HAP-1 (cell line): ENCODE data around the gene PNPLA2.

Experiments
- DNase-seq, 2 experiments: peaks; one replicate each; pipeline ENCODE4 v3.0.0-alpha.2; 2016 to 2020; ENCODE audit warnings: low spot score in 2 of 2
- H3K27me3 ChIP-seq: fragments of 250-450 bp; sonication (Bioruptor Pico); 2 replicates; pipeline ENCODE4 v1.5.1; 2020; ENCODE audit warnings: low read depth, mild to moderate bottlenecking, moderate library complexity
- H3K36me3 ChIP-seq: fragments of 250-450 bp; sonication (Bioruptor Pico); replicated peaks from 2 replicates; pipeline ENCODE4 v1.5.1; 2020; ENCODE audit warnings: mild to moderate bottlenecking
- H3K4me1 ChIP-seq: fragments of 250-450 bp; sonication (Bioruptor Pico); 2 replicates; pipeline ENCODE4 v1.5.1; 2020; ENCODE audit warnings: mild to moderate bottlenecking
- H3K4me3 ChIP-seq: fragments of 250-450 bp; sonication (Bioruptor Pico); 2 replicates; pipeline ENCODE4 v1.5.1; 2020; ENCODE audit warnings: mild to moderate bottlenecking, moderate library complexity
- H3K9me3 ChIP-seq: fragments of 250-450 bp; sonication (Bioruptor Pico); 2 replicates; pipeline ENCODE4 v1.5.1; 2020; ENCODE audit warnings: mild to moderate bottlenecking, moderate library complexity
- in situ Hi-C: fragments of 300-500 bp; cut with MboI; formaldehyde crosslinking; loops from 3 replicates; pipeline ENCODE4 v1.14.3; 2020; ENCODE audit warnings: low sequenced_read_pairs, inconsistent platforms, mixed read lengths

PNPLA2 gene

DNA sequence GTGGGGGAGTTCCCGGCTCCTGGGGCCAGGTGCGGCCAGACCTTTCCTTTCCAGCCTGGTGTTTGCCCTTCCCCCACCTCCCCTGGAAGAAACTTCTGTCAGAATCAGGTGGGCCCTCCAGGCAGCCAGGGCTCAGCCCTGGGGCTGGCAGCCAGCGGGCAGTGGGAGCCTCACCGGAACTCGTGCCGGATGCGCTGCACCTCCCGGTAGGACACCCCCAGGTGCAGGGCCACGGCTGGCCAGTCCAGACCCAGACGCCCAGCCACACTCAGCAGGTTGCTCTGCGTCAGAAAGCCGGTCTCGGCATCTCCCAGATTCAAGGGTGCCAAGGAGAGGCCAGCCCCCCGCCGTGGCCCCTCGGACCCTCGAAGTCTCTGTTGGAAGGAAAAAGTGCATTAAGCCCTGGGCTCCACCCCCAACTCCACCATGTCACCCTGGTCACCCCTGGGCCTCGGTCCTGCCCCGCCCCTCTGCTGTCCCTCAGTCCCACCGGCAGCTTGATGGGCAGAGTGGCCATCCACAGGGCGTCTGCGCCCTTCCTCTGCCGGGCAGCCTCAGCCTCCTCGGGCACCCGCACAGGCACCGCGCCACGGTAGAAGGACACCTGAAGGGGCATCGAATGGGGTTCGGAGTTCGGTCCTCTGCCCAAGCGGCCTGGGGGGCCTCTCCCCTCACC lies 18.9 kb upstream of the PNPLA2 start:
- in situ Hi-C loops = no loop called here
- H3K27me3 ChIP-seq = no peaks in the 10 kb centered on the region
- peaks cover 18% of the 10 kb centered on the region for H3K4me1 ChIP-seq
- no peak overlapping the region for H3K4me3 ChIP-seq
- H3K36me3 ChIP-seq = peaks cover 36% of the 10 kb centered on the region
- H3K9me3 ChIP-seq = no peaks in the 10 kb centered on the region
- DNase-seq = no peak

DNA sequence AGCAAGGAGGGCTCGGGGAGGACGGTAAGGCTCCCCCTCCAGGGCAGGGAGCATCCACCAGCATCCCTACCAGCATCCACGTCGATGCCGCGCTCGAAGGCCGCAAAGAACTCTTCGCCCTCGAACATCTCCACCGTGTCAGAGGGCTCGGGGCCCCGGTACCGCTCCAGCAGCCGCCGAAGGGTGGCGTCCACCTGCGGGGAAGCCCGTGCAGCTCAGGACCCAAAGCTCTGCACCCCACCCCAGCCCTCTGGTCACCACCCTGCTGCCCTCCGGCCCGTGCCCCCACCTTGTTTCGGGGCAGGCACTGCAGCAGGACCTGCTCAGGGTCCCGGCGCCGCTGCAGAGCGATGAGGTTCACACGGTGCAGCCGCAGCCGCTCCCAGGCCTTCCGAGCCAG lies 18.2 kb upstream of the PNPLA2 start:
- DNase-seq = no peak
- Histone ChIP-seq H3K36me3 (peaks cover 36% of the 10 kb centered on the region), H3K9me3 (no peaks in the 10 kb centered on the region), H3K4me1 (peaks cover 19% of the 10 kb centered on the region), H3K4me3 (no peak overlapping the region), H3K27me3 (no peaks in the 10 kb centered on the region)
- in situ Hi-C loops = no loop called here

DNA sequence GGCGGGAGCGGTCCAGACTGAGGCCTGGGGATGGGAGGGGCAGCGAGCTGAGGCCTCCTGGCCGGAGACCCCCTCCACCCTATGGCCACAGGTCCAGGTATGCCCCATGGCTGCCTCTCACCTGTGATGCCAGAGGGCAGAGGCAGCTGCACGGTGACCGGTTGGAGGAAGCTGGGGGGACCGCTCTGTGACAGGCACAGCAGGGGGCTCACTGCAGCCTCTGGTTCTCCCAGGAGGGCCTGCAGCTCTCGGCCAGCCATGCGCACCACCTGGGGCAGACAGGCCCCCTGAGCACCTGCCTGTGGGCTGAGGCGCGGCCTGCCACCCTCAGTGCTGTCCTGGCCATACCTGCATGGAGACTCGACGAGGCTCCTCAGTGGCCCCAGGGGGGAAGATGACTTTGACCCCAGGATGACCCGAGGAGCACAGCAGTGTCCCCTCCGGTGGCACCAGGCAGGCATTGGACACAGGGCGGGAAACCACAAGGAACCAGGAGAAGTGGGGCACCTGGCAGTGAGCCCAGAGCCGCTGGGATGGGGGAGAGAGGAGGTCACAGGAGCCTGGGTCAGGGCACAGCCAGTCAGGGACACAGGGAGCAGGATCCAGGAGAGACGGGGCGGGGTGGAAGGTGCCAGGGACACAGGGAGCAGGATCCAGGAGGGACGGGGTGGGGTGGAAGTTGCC lies 17.5 kb upstream of the PNPLA2 start:
- peaks cover 36% of the 10 kb centered on the region for H3K36me3 ChIP-seq
- in situ Hi-C loops = no loop called here
- H3K4me1 ChIP-seq = peaks cover 18% of the 10 kb centered on the region
- no peaks in the 10 kb centered on the region for H3K9me3 ChIP-seq
- no peaks in the 10 kb centered on the region for H3K27me3 ChIP-seq
- no peak overlapping the region for H3K4me3 ChIP-seq
- DNase-seq = no peak

GRCh38 chr11:802018-802617 lies 16.6 kb upstream of the PNPLA2 start:
- DNase-seq = no peak
- no peak overlapping the region for H3K4me3 ChIP-seq
- no peaks in the 10 kb centered on the region for H3K9me3 ChIP-seq
- H3K27me3 ChIP-seq = no peaks in the 10 kb centered on the region
- in situ Hi-C loops = no loop called here
- peaks cover 10% of the 10 kb centered on the region for H3K4me1 ChIP-seq
- peaks cover 36% of the 10 kb centered on the region for H3K36me3 ChIP-seq

GRCh38 chr11:802693-803466 lies 15.8 kb upstream of the PNPLA2 start:
- peaks cover 36% of the 10 kb centered on the region for H3K36me3 ChIP-seq
- no peaks in the 10 kb centered on the region for H3K9me3 ChIP-seq
- no peak for DNase-seq
- no peaks in the 10 kb centered on the region for H3K27me3 ChIP-seq
- in situ Hi-C loops = no loop called here
- peaks cover 13% of the 10 kb centered on the region for H3K4me1 ChIP-seq
- H3K4me3 ChIP-seq = no peak overlapping the region

- Histone ChIP-seq H3K4me3 (no peak overlapping the region), H3K36me3 (peaks cover 36% of the 10 kb centered on the region), H3K9me3 (no peaks in the 10 kb centered on the region), H3K27me3 (no peaks in the 10 kb centered on the region), H3K4me1 (peaks cover 18% of the 10 kb centered on the region)
- no peak for DNase-seq
- in situ Hi-C loops = no loop called here
Observed at GRCh38 chr11:803467-803742, 15.3 kb upstream of the PNPLA2 start.

- Histone ChIP-seq H3K4me3 (peak overlapping the region; percentile 41), H3K9me3 (no peaks in the 10 kb centered on the region), H3K36me3 (peaks cover 37% of the 10 kb centered on the region), H3K4me1 (peaks cover 20% of the 10 kb centered on the region), H3K27me3 (no peaks in the 10 kb centered on the region)
- in situ Hi-C loops = no loop called here
- DNase-seq = peak in 1 of 2 experiments; percentile 64
Observed at GRCh38 chr11:803770-804598, 14.7 kb upstream of the PNPLA2 start.

DNA sequence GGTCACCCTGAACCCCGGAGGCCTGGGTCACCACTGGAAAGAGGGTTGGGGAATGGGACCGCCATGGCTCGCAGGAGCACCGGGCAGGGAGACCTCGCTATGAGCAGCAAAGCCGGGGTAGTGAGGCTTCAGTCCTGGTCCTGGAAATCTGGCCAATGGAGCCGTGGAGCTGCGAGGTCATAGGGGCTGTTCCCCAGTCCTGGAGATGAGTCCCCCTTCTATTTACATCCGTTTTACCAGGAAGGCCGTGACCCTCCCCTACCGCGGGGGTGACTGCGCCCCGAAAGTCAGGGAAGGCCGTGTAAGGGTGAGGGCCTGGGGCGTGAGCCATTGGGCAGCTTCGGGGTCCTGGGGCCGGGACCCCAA lies 14.1 kb upstream of the PNPLA2 start:
- Histone ChIP-seq H3K9me3 (no peaks in the 10 kb centered on the region), H3K4me3 (peak overlapping the region; percentile 41), H3K36me3 (peaks cover 34% of the 10 kb centered on the region), H3K27me3 (no peaks in the 10 kb centered on the region), H3K4me1 (peaks cover 20% of the 10 kb centered on the region)
- DNase-seq = no peak
- in situ Hi-C loops = no loop called here

DNA sequence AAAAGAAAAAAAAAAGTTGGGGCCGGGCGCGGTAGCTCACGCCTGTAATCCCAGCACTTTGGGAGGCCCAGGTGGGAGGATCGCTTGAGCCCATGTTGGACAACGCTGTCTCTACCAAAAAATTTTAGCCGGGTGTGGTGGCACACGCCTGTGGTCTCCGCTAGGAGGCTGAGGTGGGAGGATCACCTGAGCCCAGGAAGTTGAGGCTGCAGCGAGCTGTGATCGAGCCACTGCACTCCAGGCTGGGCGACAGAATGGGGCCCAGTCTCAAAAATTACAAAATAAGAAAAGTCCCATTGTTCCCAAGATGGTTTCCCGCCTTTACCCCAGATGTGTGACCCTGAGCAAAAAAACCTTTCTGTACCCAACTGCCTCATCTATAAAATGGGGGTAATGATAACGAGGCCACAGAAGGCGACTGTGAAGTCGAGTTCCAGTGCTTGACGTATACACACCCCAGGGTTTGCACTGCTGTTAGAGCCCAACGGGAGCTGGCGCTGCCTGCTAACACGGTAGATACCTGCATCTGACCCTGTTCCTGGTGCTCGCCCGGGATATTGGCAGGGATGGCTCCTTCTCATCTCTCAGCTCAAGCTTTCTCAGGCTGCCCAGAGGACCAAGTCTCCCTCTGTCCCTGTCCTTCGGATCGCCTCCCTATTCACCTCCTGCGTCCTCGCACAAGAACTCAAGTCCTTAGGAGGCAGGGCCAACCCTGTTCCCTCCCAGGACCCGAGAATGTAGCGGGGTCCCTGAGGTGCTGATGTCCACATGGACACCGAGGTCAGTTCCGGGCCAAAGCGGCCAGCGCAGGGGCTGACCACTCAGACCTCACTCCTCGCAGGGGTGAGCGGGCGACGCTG lies 10.1 kb upstream of the PNPLA2 start:
- H3K9me3 ChIP-seq = no peaks in the 10 kb centered on the region
- H3K4me1 ChIP-seq = peaks cover 25% of the 10 kb centered on the region
- DNase-seq = no peak
- peak overlapping the region; percentile 98 for H3K4me3 ChIP-seq
- in situ Hi-C loops = no loop called here
- H3K36me3 ChIP-seq = peaks cover 43% of the 10 kb centered on the region
- H3K27me3 ChIP-seq = no peaks in the 10 kb centered on the region

DNA sequence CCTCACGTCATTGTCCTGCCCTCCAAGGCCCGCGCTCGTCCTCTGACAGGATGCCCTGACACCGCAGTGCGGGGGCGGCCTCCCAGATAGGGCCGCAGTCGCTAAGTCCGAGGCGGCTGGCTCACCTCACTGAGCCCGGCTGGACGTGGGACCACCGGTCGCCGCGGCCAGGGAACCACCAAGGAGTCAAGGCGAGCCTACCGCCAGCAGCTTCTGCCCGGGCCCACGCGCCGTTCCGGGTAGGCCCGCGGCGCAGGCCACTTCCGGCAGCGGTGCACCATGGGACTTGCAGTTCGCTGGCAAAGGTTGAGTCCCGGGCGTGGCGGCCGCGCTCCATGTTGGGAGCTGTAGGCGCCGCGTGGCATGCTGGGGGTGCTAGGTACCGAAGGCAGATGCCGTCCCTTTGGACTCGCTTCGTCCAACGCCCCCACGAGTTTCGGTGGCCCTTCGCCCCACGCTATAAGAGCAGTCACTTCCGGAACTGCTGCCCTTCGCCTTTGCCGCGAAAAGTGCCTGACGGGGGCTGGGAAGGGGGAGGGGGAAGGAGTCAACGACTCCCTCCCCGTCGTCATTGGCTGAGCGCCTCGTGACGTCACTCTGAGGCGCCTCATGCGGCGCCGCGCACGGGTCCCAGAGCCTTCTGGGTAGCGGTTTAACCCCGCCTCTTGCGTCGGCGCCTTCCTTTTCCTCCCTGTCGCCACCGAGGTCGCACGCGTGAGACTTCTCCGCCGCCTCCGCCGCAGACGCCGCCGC lies 9.3 kb upstream of the PNPLA2 start, which contains the start of gene RPLP2:
RPLP2 (plus strand) TSS at position 681 of the 753 bp plus-strand sequence. CDS start 268 bp downstream, outside the sequence.
- no peaks in the 10 kb centered on the region for H3K9me3 ChIP-seq
- in situ Hi-C loops = no loop called here
- H3K4me3 ChIP-seq = peak within 1 kb of the TSS; percentile 98
- no peaks in the 10 kb centered on the region for H3K27me3 ChIP-seq
- peak; percentile 89 to 97 for DNase-seq
- H3K36me3 ChIP-seq = peaks cover 48% of the 10 kb centered on the region
- H3K4me1 ChIP-seq = peaks cover 20% of the 10 kb centered on the region

DNA sequence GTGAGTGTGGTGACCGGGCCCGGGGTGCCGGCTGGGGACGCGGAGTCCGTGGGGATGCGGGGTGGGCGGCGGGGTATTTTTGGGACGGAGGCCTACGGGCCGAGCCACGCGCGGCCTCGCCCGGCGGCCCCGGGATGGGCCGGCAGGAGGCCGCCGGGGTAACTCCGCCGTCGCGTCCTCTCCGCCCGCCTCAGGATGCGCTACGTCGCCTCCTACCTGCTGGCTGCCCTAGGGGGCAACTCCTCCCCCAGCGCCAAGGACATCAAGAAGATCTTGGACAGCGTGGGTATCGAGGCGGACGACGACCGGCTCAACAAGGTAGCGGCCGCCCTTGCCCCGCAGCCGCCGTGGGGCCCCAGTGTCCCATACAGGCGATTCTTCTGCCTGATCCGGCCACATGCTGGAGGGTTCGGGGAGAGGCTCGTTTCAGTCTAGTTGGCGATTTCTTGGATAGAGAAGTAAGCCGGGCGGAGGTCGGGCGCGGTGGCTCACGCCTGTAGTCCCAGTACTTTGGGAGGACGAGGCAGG lies 8.6 kb upstream of the PNPLA2 start:
- in situ Hi-C loops = no loop called here
- Histone ChIP-seq H3K4me3 (peak overlapping the region; percentile 98), H3K9me3 (no peaks in the 10 kb centered on the region), H3K36me3 (peaks cover 48% of the 10 kb centered on the region), H3K27me3 (no peaks in the 10 kb centered on the region), H3K4me1 (peaks cover 20% of the 10 kb centered on the region)
- no peak for DNase-seq
